Measurements from ENCODE around the gene UBA1. TPM values are rescaled to one million over a fixed set of nuclear protein-coding genes. Genes with fewer than 3 reads are reported as not detected.

UBA1 gene
- total and polyA plus RNA-seq, 2 of the 13 experiments (the other 11 are each of a cell fraction or from before 2014, with no cell fraction given) = 93.3 to 129 TPM

DNA sequence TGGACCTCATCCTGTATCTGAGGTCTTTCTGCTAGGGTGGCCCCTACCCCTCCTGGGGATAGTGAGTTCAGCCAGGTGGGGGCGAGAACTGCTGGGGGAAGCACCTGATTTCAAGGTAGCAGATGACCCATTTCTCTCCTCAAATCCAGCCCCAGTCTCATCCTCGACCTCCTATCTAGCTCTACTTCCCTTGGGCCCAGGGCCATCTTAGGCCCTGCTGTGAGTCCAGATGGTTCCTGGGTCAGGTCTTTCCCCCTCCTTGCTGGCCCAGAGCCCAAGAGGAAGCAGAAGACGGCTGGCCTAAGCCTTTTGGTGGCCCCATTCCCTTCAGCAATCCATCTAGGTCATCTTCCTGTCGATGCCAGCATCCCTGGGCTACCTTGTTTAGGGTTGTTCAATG is 28.1 kb downstream of the UBA1 start:
- TF ChIP-seq MAFF (IDR thresholded peaks at IDR 0.05; ENCODE audit: low read depth, low read length) (no peak), SUZ12 (IDR thresholded peaks at IDR 0.05; ENCODE audit: low read depth, low read length) (no peak), MAF1 (CRISPR knock-in tag; IDR thresholded peaks at IDR 0.05; ENCODE audit: borderline replicate concordance) (no peak), ZFP41 (CRISPR knock-in tag; IDR thresholded peaks at IDR 0.05; ENCODE audit: borderline replicate concordance) (no peak), SCMH1 (CRISPR knock-in tag; IDR thresholded peaks at IDR 0.05; ENCODE audit: borderline replicate concordance) (no peak), GTF3A (CRISPR knock-in tag; conservative IDR thresholded peaks at IDR 0.05) (no peak), ISL2 (CRISPR knock-in tag; IDR thresholded peaks at IDR 0.05) (no peak), ZNF670 (CRISPR knock-in tag; IDR thresholded peaks at IDR 0.05; ENCODE audit: borderline replicate concordance) (no peak), ZNF644 (CRISPR knock-in tag; IDR thresholded peaks at IDR 0.05; ENCODE audit: low read depth) (no peak)
- TF ChIP-seq, protein P1, sequence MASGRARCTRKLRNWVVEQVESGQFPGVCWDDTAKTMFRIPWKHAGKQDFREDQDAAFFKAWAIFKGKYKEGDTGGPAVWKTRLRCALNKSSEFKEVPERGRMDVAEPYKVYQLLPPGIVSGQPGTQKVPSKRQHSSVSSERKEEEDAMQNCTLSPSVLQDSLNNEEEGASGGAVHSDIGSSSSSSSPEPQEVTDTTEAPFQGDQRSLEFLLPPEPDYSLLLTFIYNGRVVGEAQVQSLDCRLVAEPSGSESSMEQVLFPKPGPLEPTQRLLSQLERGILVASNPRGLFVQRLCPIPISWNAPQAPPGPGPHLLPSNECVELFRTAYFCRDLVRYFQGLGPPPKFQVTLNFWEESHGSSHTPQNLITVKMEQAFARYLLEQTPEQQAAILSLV (CRISPR knock-in tag; IDR thresholded peaks at IDR 0.05; ENCODE audit: borderline replicate concordance) = no peak
- TF ChIP-seq, protein P2, sequence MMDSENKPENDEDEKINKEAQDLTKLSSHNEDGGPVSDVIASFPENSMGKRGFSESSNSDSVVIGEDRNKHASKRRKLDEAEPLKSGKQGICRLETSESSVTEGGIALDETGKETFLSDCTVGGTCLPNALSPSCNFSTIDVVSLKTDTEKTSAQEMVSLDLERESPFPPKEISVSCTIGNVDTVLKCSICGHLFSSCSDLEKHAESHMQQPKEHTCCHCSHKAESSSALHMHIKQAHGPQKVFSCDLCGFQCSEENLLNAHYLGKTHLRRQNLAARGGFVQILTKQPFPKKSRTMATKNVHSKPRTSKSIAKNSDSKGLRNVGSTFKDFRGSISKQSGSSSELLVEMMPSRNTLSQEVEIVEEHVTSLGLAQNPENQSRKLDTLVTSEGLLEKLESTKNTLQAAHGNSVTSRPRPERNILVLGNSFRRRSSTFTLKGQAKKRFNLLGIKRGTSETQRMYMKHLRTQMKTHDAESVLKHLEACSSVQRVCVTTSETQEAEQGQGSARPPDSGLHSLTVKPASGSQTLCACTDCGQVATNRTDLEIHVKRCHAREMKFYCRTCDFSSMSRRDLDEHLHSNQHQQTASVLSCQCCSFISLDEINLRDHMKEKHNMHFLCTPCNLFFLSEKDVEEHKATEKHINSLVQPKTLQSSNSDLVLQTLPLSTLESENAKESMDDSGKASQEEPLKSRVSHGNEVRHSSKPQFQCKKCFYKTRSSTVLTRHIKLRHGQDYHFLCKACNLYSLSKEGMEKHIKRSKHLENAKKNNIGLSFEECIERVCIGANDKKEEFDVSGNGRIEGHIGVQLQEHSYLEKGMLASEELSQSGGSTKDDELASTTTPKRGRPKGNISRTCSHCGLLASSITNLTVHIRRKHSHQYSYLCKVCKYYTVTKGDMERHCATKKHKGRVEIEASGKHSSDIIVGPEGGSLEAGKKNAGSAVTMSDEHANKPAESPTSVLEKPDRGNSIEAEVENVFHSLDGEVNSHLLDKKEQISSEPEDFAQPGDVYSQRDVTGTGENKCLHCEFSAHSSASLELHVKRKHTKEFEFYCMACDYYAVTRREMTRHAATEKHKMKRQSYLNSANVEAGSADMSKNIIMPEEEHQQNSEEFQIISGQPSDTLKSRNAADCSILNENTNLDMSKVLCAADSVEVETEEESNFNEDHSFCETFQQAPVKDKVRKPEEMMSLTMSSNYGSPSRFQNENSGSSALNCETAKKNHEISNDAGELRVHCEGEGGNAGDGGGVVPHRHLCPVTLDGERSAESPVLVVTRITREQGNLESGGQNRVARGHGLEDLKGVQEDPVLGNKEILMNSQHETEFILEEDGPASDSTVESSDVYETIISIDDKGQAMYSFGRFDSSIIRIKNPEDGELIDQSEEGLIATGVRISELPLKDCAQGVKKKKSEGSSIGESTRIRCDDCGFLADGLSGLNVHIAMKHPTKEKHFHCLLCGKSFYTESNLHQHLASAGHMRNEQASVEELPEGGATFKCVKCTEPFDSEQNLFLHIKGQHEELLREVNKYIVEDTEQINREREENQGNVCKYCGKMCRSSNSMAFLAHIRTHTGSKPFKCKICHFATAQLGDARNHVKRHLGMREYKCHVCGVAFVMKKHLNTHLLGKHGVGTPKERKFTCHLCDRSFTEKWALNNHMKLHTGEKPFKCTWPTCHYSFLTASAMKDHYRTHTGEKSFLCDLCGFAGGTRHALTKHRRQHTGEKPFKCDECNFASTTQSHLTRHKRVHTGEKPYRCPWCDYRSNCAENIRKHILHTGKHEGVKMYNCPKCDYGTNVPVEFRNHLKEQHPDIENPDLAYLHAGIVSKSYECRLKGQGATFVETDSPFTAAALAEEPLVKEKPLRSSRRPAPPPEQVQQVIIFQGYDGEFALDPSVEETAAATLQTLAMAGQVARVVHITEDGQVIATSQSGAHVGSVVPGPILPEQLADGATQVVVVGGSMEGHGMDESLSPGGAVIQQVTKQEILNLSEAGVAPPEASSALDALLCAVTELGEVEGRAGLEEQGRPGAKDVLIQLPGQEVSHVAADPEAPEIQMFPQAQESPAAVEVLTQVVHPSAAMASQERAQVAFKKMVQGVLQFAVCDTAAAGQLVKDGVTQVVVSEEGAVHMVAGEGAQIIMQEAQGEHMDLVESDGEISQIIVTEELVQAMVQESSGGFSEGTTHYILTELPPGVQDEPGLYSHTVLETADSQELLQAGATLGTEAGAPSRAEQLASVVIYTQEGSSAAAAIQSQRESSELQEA (CRISPR knock-in tag; IDR thresholded peaks at IDR 0.05; ENCODE audit: not compliant biosample characterization) = no peak
- TF ChIP-seq, protein P3, sequence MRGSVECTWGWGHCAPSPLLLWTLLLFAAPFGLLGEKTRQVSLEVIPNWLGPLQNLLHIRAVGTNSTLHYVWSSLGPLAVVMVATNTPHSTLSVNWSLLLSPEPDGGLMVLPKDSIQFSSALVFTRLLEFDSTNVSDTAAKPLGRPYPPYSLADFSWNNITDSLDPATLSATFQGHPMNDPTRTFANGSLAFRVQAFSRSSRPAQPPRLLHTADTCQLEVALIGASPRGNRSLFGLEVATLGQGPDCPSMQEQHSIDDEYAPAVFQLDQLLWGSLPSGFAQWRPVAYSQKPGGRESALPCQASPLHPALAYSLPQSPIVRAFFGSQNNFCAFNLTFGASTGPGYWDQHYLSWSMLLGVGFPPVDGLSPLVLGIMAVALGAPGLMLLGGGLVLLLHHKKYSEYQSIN (CRISPR knock-in tag; IDR thresholded peaks at IDR 0.05; ENCODE audit: borderline replicate concordance) = no peak
- TF ChIP-seq, protein P4, sequence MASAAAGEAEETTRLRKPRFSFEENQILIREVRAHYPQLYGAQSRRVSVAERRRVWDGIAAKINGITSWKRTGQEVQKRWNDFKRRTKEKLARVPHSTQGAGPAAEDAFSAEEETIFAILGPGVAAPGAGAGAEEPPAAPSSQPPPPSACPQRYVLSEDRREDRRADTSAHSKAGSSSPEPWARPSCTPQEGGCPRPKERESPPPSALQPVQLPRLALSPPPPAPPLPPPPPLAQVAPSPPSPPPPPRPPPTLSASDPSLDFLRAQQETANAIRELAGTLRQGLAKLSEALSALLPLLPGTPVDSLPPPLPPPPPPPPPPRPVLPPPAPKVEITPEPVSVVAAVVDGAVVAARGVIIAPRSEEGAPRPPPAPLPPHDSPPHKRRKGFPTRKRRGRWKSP (CRISPR knock-in tag; IDR thresholded peaks at IDR 0.05) = no peak
- no peak for FAIRE-seq
- ChIA-PET CTCF (ENCODE audit: low intra/inter-chr PET ratio, low total read pairs) (no interaction called here), POLR2A (interaction anchor here (6.2 kb wide), 1 partner anchor 11 kb away, joined by 69 read pairs; the partner anchor contains the start of gene USP11)
- no CpG with 5 or more reads among the region's 4 CpGs for WGBS (ENCODE audit: low lambda C conversion rate)
- in situ Hi-C loops (cut with HindIII; ENCODE audit: extremely low pct_ligation_motif_present, low pct_unique_long_range_greater_than_20kb) = no loop called here
- intact Hi-C loops (cut with micrococcal nuclease; ENCODE audit: unreplicated experiment) = loop anchor here (2.0 kb wide), 1 partner anchor 65 kb away; no protein-coding TSS in a partner anchor
- Histone ChIP-seq H3K4me3 (replicated peaks in 1 of 3; ENCODE audit: insufficient read depth in 1 of 3, low read depth in 2 of 3, low read length in 3 of 3) (no peak overlapping the region), H3K9ac (ENCODE audit: insufficient read depth, low read depth, low read length) (no peak overlapping the region), H3K36me3 (replicated peaks in 1 of 2; ENCODE audit: control insufficient read depth in 1 of 2, insufficient read depth in 2 of 2, low read length in 2 of 2) (peaks cover 11 to 37% of the 10 kb centered on the region in 2 experiments; a peak in 4 of 5 replicates), H2AFZ (ENCODE audit: low read length) (no peak overlapping the region), H3K27me3 (ENCODE audit: control insufficient read depth in 1 of 2, insufficient read depth in 2 of 2, low read length in 2 of 2) (no peaks in the 10 kb centered on the region), H3K4me2 (ENCODE audit: low read depth, low read length) (no peak overlapping the region), H3K27ac (ENCODE audit: extremely low read length, insufficient read depth, low read length) (no peak overlapping the region), H3K79me2 (ENCODE audit: insufficient read depth, low read length) (peaks cover 35% of the 10 kb centered on the region), H3K4me1 (ENCODE audit: insufficient read depth, low read length) (peaks cover 28% of the 10 kb centered on the region), H4K20me1 (ENCODE audit: insufficient read depth, low read length) (peaks cover 24% of the 10 kb centered on the region), H3K9me3 (ENCODE audit: low read length) (no peaks in the 10 kb centered on the region)
- ATAC-seq = no peak
- no TSS peak for BruUV-seq (replicated peaks)
- no peak for DNase-seq (ENCODE audit: low spot score)
